Measurements from ENCODE around the gene CDC42BPB. TPM values are rescaled to one million over a fixed set of nuclear protein-coding genes. Genes with fewer than 3 reads are reported as not detected.
A peak's percentile ranks its signal among the peaks of the same experiment; 100 is the strongest.

CDC42BPB gene
- total RNA-seq, 4 donors from 2014 or later = 105 to 178 (median 107) TPM

GRCh38 chr14:103067231-103067954, 10.0 kb upstream of the CDC42BPB start:
- TF ChIP-seq POLR2AphosphoS5 (IDR thresholded peaks at IDR 0.05) (no peak), EP300 (IDR thresholded peaks at IDR 0.05) (no peak), POLR2A (IDR thresholded peaks at IDR 0.05) (no peak), CTCF (IDR thresholded peaks at IDR 0.05) (no peak)
- 31% methylated on average over 8 of the region's 8 CpGs for WGBS
- peak overlapping the region; percentile 87 for H3K27ac ChIP-seq
- no peaks in the 10 kb centered on the region for H3K27me3 ChIP-seq
- DNase-seq (ENCODE audit: low spot score in 2 of 2) = peak in 1 of 2 donors; percentile 72
- H3K9me3 ChIP-seq = no peaks in the 10 kb centered on the region
- no peak overlapping the region for H3K4me3 ChIP-seq
- H3K4me1 ChIP-seq = peaks cover 38% of the 10 kb centered on the region
- H3K36me3 ChIP-seq = no peaks in the 10 kb centered on the region

GRCh38 chr14:103066399-103066798, 9.1 kb upstream of the CDC42BPB start:
- no peaks in the 10 kb centered on the region for H3K9me3 ChIP-seq
- TF ChIP-seq POLR2AphosphoS5 (IDR thresholded peaks at IDR 0.05) (peak in 2 of 3 donors; percentile 29 to 73), EP300 (IDR thresholded peaks at IDR 0.05) (no peak), CTCF (IDR thresholded peaks at IDR 0.05) (no peak), POLR2A (IDR thresholded peaks at IDR 0.05) (no peak)
- no peaks in the 10 kb centered on the region for H3K36me3 ChIP-seq
- 83% methylated on average over 9 of the region's 9 CpGs for WGBS
- no peaks in the 10 kb centered on the region for H3K27me3 ChIP-seq
- H3K4me3 ChIP-seq = no peak overlapping the region
- peaks cover 30% of the 10 kb centered on the region for H3K4me1 ChIP-seq
- peak in 1 of 2 donors; percentile 77 for DNase-seq (ENCODE audit: low spot score in 2 of 2)
- peak overlapping the region; percentile 87 for H3K27ac ChIP-seq

- Histone ChIP-seq H3K36me3 (no peaks in the 10 kb centered on the region), H3K27ac (peak overlapping the region; percentile 87), H3K4me1 (peaks cover 25% of the 10 kb centered on the region), H3K4me3 (no peak overlapping the region), H3K27me3 (no peaks in the 10 kb centered on the region), H3K9me3 (no peaks in the 10 kb centered on the region)
- no peak for TF ChIP-seq POLR2AphosphoS5 (IDR thresholded peaks at IDR 0.05)
- no peak for TF ChIP-seq CTCF (IDR thresholded peaks at IDR 0.05)
- no peak for TF ChIP-seq POLR2A (IDR thresholded peaks at IDR 0.05)
- no peak for TF ChIP-seq EP300 (IDR thresholded peaks at IDR 0.05)
- no peak for DNase-seq (ENCODE audit: low spot score in 2 of 2)
- 77% methylated on average over 7 of the region's 7 CpGs for WGBS
Observed at GRCh38 chr14:103065861-103066260, 8.5 kb upstream of the CDC42BPB start.

- no peaks in the 10 kb centered on the region for H3K9me3 ChIP-seq
- no peaks in the 10 kb centered on the region for H3K36me3 ChIP-seq
- H3K27ac ChIP-seq = no peak overlapping the region
- DNase-seq (ENCODE audit: low spot score in 2 of 2) = no peak
- 90% methylated on average over 12 of the region's 12 CpGs for WGBS
- peaks cover 22% of the 10 kb centered on the region for H3K4me1 ChIP-seq
- no peaks in the 10 kb centered on the region for H3K27me3 ChIP-seq
- no peak overlapping the region for H3K4me3 ChIP-seq
- TF ChIP-seq POLR2AphosphoS5 (IDR thresholded peaks at IDR 0.05) (no peak), EP300 (IDR thresholded peaks at IDR 0.05) (no peak), POLR2A (IDR thresholded peaks at IDR 0.05) (no peak), CTCF (IDR thresholded peaks at IDR 0.05) (no peak)
Observed at GRCh38 chr14:103064978-103065377, 7.6 kb upstream of the CDC42BPB start.

- 86% methylated on average over 4 of the region's 4 CpGs for WGBS
- no peaks in the 10 kb centered on the region for H3K36me3 ChIP-seq
- no peaks in the 10 kb centered on the region for H3K9me3 ChIP-seq
- H3K4me3 ChIP-seq = no peak overlapping the region
- no peak for TF ChIP-seq POLR2A (IDR thresholded peaks at IDR 0.05)
- no peak for TF ChIP-seq EP300 (IDR thresholded peaks at IDR 0.05)
- no peak for TF ChIP-seq CTCF (IDR thresholded peaks at IDR 0.05)
- TF ChIP-seq POLR2AphosphoS5 (IDR thresholded peaks at IDR 0.05) = no peak
- no peaks in the 10 kb centered on the region for H3K27me3 ChIP-seq
- no peak overlapping the region for H3K27ac ChIP-seq
- DNase-seq (ENCODE audit: low spot score in 2 of 2) = no peak
- H3K4me1 ChIP-seq = peaks cover 27% of the 10 kb centered on the region
Observed at GRCh38 chr14:103064436-103064835, 7.1 kb upstream of the CDC42BPB start.

Measured in suprapubic skin (tissue), 4 donors.